Vagina (tissue), 2 donors: ENCODE measurements around the gene PLEKHM2. TPM values are rescaled to one million over a fixed set of nuclear protein-coding genes. Genes with fewer than 3 reads are reported as not detected.

Experiments
- DNase-seq, 2 donors: peaks; one replicate each; pipeline ENCODE4 v3.0.0-alpha.2; 2017; ENCODE audit errors: extremely low spot score in 2 of 2
- H3K27ac ChIP-seq: fragments of 200-600 bp; sonication (generic); one replicate; pipeline ENCODE4 v1.5.1; 2019
- H3K27me3 ChIP-seq: fragments of 200-600 bp; sonication (generic); one replicate; pipeline ENCODE4 v1.5.1; 2019
- H3K36me3 ChIP-seq, 2 donors: fragments of 200-600 bp; sonication (generic); one replicate each; pipeline ENCODE4 v1.5.1; 2017 to 2019
- H3K4me1 ChIP-seq: fragments of 200-600 bp; sonication (generic); one replicate; pipeline ENCODE4 v1.5.1; 2019
- H3K4me3 ChIP-seq, 2 donors: fragments of 200-600 bp; sonication (generic); 1 replicate in 1 of 2; 2 replicates in 1 of 2; pipeline ENCODE4 v1.5.1; 2016 to 2019
- H3K9me3 ChIP-seq: fragments of 200-600 bp; sonication (generic); one replicate; pipeline ENCODE4 v1.5.1; 2019
- CTCF ChIP-seq, 3 experiments: fragments of 450-650 bp in 2 of 3; fragments of 200-600 bp in 1 of 3; sonication (generic) in 1 of 3; IDR thresholded peaks; one replicate each; pipeline ENCODE4 v1.5.1; 2017 to 2019; ENCODE audit warnings: antibody characterized with exemption in 3 of 3, mild to moderate bottlenecking in 2 of 3, moderate library complexity in 2 of 3
- POLR2A ChIP-seq, 2 donors: fragments of 450-650 bp; IDR thresholded peaks; one replicate each; pipeline ENCODE4 v1.6.1; 2017; ENCODE audit warnings: antibody characterized with exemption in 2 of 2, mild to moderate bottlenecking in 2 of 2, moderate library complexity in 2 of 2
- POLR2AphosphoS5 ChIP-seq, 2 donors: sonication (generic); formaldehyde crosslinking; IDR thresholded peaks; one replicate each; pipeline ENCODE4 v1.9.0; 2017; ENCODE audit warnings: antibody characterized with exemption in 2 of 2, mild to moderate bottlenecking in 2 of 2, low read depth in 1 of 2; ENCODE audit not compliant: insufficient read depth in 1 of 2
- intact Hi-C: fragments of 100-400 bp; cut with DNase I; formaldehyde crosslinking; loops from one replicate; pipeline ENCODE4 v1.15.1; 2023
- total RNA-seq: library from RNA; depleted of rRNA; stranded (reverse); fragments of >200 nt; gene quantifications from one replicate; pipeline ENCODE4 v1.2.3, GENCODE V29; 2016

The PLEKHM2 gene
- total RNA-seq, 1 donor from 2014 or later = 56.2 TPM

DNA sequence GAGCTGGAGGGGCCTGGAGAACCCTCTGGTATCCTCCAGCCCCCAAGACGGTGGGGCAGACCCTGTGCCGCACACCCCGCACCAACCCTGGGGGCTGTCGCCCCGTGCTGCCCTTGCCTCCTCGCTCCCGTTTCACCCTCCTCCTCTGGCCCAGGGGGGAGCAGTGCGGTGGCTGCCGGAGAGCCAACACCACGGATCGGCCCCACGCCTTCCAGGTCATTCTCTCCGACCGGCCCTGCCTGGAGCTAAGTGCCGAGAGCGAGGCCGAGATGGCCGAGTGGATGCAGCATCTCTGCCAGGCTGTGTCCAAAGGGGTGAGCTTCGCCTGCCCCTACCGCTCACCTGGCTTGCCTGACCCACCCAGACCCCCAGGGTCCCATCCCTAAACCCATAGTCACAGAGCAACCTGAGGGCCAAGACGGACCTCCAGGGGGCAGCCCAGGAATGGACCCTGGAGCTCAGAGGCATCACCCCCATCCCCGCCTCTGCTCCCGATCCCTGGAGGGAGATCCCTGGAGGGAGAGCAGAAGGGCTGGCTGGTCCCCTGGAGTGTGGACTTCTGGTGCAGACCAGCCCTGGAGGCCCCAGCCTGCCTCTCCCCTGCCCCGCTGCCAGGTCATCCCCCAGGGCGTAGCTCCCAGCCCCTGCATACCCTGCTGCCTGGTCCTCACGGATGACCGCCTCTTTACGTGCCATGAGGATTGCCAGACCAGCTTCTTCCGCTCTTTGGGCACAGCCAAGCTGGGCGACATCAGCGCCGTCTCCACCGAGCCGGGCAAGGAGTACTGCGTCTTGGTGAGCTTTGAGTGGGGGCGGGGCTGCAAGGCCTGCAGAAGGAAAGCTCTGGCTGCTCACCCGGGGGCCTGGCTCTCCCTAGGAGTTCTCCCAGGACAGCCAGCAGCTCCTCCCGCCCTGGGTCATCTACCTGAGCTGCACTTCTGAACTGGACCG is 47.9 kb downstream of the PLEKHM2 start:
- Histone ChIP-seq H3K9me3 (no peaks in the 10 kb centered on the region), H3K4me3 (no peak overlapping the region), H3K4me1 (peaks cover 22% of the 10 kb centered on the region), H3K27me3 (no peaks in the 10 kb centered on the region), H3K27ac (no peak overlapping the region), H3K36me3 (peaks cover 0 to 74% of the 10 kb centered on the region in 2 donors)
- DNase-seq = no peak
- intact Hi-C loops = no loop called here
- TF ChIP-seq POLR2AphosphoS5 (IDR thresholded peaks at IDR 0.05; ENCODE audit: insufficient read depth in 1 of 2, low read depth in 1 of 2) = no peak
- TF ChIP-seq CTCF (IDR thresholded peaks at IDR 0.05) = no peak
- TF ChIP-seq POLR2A (IDR thresholded peaks at IDR 0.05) = no peak

- Histone ChIP-seq H3K9me3 (no peaks in the 10 kb centered on the region), H3K4me3 (no peak overlapping the region), H3K4me1 (peaks cover 29% of the 10 kb centered on the region), H3K36me3 (peaks cover 0 to 67% of the 10 kb centered on the region in 2 donors), H3K27ac (no peak overlapping the region), H3K27me3 (no peaks in the 10 kb centered on the region)
- TF ChIP-seq POLR2A (IDR thresholded peaks at IDR 0.05) = no peak
- no peak for TF ChIP-seq CTCF (IDR thresholded peaks at IDR 0.05)
- TF ChIP-seq POLR2AphosphoS5 (IDR thresholded peaks at IDR 0.05; ENCODE audit: insufficient read depth in 1 of 2, low read depth in 1 of 2) = no peak
- intact Hi-C loops = no loop called here
- no peak for DNase-seq
These were observed 48.6 kb downstream of the PLEKHM2 start for GRCh38 chr1:15732686-15733081.

DNA sequence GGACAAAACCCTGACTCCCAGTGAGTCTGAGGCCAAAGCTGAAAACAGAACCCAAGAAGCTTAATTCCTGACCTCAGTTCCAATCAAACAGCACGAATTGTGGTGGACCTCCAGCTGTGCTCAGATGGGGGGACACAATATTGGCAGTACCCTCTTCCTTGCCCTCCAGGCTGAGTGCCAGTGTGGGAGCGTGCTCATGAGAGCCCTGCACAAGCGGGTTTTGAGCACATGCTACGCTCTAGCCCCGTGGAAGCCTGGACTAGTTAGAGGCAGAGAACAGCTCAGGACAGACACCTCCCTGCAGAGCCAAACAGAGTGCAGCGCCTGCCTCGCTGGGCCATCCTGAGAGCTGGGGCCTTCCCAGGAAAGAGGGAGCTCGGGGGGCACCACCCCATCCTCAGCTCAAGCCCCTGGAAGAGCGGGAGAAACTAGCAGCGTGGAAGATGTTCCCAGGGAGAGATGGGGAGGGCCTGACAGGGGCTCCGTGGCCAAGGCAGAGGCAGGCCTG is 49.2 kb downstream of the PLEKHM2 start:
- H3K4me1 ChIP-seq = peaks cover 29% of the 10 kb centered on the region
- no peaks in the 10 kb centered on the region for H3K27me3 ChIP-seq
- H3K9me3 ChIP-seq = no peaks in the 10 kb centered on the region
- DNase-seq = no peak
- no peak overlapping the region for H3K4me3 ChIP-seq
- intact Hi-C loops = no loop called here
- no peak overlapping the region for H3K27ac ChIP-seq
- peaks cover 0 to 62% of the 10 kb centered on the region in 2 donors for H3K36me3 ChIP-seq
- TF ChIP-seq POLR2AphosphoS5 (IDR thresholded peaks at IDR 0.05; ENCODE audit: insufficient read depth in 1 of 2, low read depth in 1 of 2) (no peak), POLR2A (IDR thresholded peaks at IDR 0.05) (no peak)

DNA sequence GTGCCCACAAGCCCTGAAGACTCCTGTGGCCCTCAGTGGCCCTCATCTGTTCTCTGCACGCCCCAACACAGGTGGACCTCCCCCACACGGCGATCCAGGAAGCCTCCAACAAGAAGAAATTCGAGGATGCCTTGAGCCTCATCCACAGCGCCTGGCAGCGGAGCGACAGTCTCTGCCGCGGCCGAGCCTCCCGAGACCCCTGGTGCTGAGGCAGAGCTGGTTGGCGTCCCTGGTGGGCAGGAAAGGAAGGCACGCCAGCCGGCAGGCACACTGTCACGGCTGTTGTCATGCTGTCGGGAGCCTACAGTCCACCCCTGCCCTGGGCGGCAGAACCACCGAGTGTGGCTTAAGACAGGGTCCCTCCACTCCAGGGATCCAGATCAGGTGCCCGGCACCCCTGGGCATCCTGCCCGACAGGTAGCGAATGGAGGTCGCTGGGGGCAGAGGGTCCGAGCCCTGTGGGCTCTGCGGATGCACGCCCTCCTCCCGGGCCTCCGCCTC is 49.7 kb downstream of the PLEKHM2 start:
- Histone ChIP-seq H3K4me3 (no peak overlapping the region), H3K27me3 (no peaks in the 10 kb centered on the region), H3K9me3 (no peaks in the 10 kb centered on the region), H3K4me1 (peaks cover 29% of the 10 kb centered on the region), H3K36me3 (peaks cover 0 to 57% of the 10 kb centered on the region in 2 donors), H3K27ac (no peak overlapping the region)
- intact Hi-C loops = loop anchor here (2.0 kb wide), 1 partner anchor 61 kb away; no protein-coding TSS in a partner anchor
- TF ChIP-seq CTCF (IDR thresholded peaks at IDR 0.05) = no peak
- no peak for TF ChIP-seq POLR2AphosphoS5 (IDR thresholded peaks at IDR 0.05; ENCODE audit: insufficient read depth in 1 of 2, low read depth in 1 of 2)
- no peak for TF ChIP-seq POLR2A (IDR thresholded peaks at IDR 0.05)
- no peak for DNase-seq

DNA sequence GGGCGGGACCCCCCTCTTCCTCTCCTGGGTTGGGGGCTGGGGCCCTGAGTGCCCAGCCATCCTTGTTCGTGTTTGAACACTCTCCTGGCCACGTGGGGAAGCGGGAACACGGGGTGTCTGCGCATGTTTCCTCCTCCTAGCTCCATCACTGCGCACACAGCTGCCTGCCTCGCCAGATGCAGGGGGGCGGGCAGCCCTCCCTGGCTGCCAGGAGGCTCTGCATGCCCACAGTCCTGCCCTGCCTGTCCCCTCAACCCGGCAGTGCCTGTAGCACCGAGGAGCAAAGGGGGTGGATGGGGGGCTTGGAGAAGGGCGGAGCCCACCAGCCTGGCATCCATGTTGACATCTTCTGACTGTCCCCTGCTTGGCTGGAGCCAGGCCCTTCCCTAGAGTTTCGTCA is 50.2 kb downstream of the PLEKHM2 start:
- intact Hi-C loops = loop anchor here (2.0 kb wide), 1 partner anchor 61 kb away; no protein-coding TSS in a partner anchor
- TF ChIP-seq POLR2AphosphoS5 (IDR thresholded peaks at IDR 0.05; ENCODE audit: insufficient read depth in 1 of 2, low read depth in 1 of 2) (no peak), CTCF (IDR thresholded peaks at IDR 0.05) (no peak), POLR2A (IDR thresholded peaks at IDR 0.05) (no peak)
- no peak for DNase-seq
- Histone ChIP-seq H3K9me3 (no peaks in the 10 kb centered on the region), H3K36me3 (peaks cover 0 to 51% of the 10 kb centered on the region in 2 donors), H3K4me1 (peaks cover 29% of the 10 kb centered on the region), H3K4me3 (no peak overlapping the region), H3K27ac (no peak overlapping the region), H3K27me3 (no peaks in the 10 kb centered on the region)
